22Rv1 (cell line): Measurements from ENCODE around the gene RASSF4.

Source experiments
- H3K27ac ChIP-seq: fragments of 450-650 bp; 2 replicates; pipeline ENCODE4 v1.5.1; 2017
- CTCF ChIP-seq: fragments of 450-650 bp; IDR thresholded peaks from 2 replicates; pipeline ENCODE4 v1.5.1; 2017; ENCODE audit warnings: mild to moderate bottlenecking
- ZFX ChIP-seq: fragments of 450-650 bp; IDR thresholded peaks from 2 replicates; pipeline ENCODE4 v1.6.1; 2017; ENCODE audit warnings: antibody characterized with exemption, borderline replicate concordance

RASSF4 gene

GRCh38 chr10:44959247-44960087, at the start of gene RASSF4:
Gene RASSF4 (plus strand): TSS chr10:44959802. CDS start chr10:44970203, 10,401 bp downstream.
- peak within 1 kb of the TSS; percentile 37; the same call in 1 of the 2 replicates for H3K27ac ChIP-seq
- TF ChIP-seq ZFX (no peak), CTCF (no peak)

- H3K27ac ChIP-seq = no peak overlapping the region
- TF ChIP-seq ZFX (no peak), CTCF (no peak)
These were observed 49.7 kb upstream of the RASSF4 start for GRCh38 chr10:44909910-44910309.

GRCh38 chr10:44910602-44911001, 49.0 kb upstream of the RASSF4 start:
- TF ChIP-seq ZFX (no peak), CTCF (no peak)
- H3K27ac ChIP-seq = no peak overlapping the region

GRCh38 chr10:44911081-44911540, 48.5 kb upstream of the RASSF4 start, which contains the start of gene TMEM72:
Gene TMEM72 (plus strand): TSS chr10:44911337. CDS start chr10:44911513, 176 bp downstream.
- TF ChIP-seq CTCF = no peak
- no peak for TF ChIP-seq ZFX
- H3K27ac ChIP-seq = no peak within 1 kb of the TSS

- TF ChIP-seq ZFX (no peak), CTCF (no peak)
- no peak overlapping the region for H3K27ac ChIP-seq
These were observed 47.7 kb upstream of the RASSF4 start for GRCh38 chr10:44911951-44912350.

GRCh38 chr10:44913350-44914081, 46.1 kb upstream of the RASSF4 start:
- no peak overlapping the region for H3K27ac ChIP-seq
- TF ChIP-seq ZFX (no peak), CTCF (no peak)
